GM18502 (cell line): Measurements from ENCODE around the gene TMEM258.
A peak's percentile ranks its signal among the peaks of the same experiment; 100 is the strongest.

Source experiments
- ATAC-seq: cut with Tn5 transposase; IDR thresholded peaks from one replicate; pipeline ENCODE4 v1.9.1; 2021; ENCODE audit warnings: mild to moderate bottlenecking; ENCODE audit not compliant: unreplicated experiment, poor library complexity

The TMEM258 gene

DNA sequence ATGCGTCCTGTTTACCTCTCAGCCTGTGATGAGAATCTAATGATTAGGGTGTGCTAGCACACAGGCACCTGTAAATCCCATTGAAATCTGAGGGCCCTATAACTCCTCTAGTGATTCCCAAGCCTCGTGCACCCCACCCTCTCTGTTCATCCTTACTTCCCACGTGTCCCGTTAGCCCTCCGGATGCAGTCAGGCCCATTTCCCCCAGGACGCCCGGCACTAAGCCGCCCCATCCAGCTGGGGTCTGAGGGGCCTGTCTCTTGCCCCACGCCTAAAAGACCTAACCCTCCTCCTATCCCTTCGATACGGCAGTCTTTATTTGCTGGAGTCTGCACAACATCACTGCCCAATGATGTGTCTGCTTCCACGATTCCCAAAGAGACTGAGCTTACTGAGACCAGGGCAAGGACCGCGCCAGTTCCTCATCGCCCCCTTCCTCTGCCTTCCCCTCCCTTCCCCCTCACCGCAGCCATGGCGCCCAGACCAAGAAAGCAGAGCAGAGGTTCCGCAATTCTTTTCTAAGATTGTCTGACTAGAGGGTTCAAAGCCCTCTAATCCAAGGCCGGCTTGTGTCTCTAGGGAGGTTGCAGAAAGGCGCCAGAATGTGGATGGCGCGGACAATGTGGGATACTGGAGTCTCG is 34.7 kb upstream of the TMEM258 start:
- peak; percentile 5 for ATAC-seq

DNA sequence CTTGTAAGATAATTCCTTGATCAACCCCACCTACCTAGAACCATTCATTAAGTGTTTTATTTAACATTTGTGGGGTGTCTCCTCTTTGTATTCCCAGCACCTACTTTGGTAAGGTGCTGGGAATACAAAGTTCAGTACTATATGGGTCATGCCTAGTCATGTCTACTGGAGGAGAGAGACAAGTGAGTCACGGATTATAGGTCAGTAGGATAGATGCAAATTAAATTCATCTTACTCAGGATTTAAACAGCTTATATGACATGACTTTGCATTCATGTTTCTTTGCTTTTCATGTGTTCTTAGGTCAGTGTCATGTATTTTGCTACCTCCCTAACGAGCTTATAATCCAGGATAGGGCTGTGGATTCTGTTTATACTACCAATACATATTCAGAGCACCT is 27.8 kb upstream of the TMEM258 start:
- no peak for ATAC-seq

DNA sequence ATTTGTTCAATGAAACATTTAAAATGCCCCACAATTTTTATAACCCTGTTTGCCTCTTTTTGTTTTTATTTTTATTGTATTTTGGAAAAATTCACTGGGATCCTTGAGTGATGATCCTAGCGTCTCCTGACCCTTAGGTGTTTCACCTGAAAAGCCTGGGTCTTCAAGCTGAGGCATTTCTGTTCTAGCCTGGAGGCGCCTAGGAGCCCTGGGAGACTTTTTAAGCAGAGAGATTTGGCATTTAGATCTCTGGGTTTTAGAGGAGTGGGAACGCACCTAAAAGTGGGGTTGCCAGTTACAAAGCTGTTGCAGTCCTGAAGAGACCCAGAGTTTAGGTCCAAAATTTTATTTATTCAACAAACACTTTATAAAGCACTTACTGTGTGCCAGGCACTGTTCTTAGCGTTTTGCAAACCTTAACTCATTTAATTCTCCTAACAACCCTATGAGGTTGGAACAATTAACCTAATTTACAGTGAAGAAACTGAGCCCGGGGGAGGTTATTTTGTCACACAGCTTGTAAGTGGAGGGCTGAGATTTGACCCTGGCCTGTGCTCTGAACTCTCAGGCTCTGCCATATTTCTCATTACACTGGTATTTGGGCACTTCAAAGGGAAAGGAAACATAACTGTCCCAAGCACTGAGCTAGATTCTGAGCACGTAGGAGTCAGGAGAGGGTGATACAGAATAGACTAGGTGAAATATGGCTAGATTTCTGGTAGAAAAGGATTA is 25.2 kb upstream of the TMEM258 start:
- no peak for ATAC-seq

DNA sequence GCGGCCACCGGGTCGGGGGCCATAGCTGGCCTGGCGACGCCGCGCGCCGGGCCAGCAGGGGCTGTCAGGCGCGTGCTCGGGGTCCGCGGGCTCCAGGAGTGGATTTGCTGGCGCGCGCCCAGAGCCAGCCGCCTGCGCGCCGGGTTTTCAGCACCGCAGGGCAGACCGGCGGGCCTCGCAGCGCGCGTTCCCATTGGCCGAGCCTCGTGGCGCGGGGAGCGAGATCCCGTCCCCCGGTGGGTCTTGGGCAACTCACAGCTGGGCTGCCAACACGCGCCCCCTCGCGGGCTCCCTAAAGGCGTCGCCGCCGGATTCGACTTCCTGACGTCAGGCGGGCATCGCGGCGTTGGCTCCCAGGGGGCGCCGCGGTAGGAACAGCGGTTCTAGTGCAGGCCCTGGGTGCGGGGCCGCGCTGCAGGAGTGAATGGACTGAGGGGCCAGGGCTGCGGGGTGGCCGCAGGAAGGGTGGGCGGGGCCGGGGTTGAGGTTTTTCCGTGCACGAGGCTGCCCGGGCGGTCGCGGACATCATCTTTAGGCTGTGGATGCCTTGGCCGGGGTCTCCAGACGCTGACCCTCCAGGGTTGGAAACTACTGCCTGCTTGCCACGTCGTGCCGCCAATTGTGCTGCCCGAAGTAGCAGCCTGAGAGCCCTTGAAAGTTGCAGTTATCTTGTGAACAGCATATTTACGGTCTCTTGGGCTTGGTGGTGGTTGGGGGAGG is 24.5 kb upstream of the TMEM258 start, which contains the start of gene FADS1:
FADS1 (minus strand) TSS at position 268 of the 720 bp plus-strand sequence; CDS start at position 194, 74 bp downstream.
- peak; percentile 59 for ATAC-seq

DNA sequence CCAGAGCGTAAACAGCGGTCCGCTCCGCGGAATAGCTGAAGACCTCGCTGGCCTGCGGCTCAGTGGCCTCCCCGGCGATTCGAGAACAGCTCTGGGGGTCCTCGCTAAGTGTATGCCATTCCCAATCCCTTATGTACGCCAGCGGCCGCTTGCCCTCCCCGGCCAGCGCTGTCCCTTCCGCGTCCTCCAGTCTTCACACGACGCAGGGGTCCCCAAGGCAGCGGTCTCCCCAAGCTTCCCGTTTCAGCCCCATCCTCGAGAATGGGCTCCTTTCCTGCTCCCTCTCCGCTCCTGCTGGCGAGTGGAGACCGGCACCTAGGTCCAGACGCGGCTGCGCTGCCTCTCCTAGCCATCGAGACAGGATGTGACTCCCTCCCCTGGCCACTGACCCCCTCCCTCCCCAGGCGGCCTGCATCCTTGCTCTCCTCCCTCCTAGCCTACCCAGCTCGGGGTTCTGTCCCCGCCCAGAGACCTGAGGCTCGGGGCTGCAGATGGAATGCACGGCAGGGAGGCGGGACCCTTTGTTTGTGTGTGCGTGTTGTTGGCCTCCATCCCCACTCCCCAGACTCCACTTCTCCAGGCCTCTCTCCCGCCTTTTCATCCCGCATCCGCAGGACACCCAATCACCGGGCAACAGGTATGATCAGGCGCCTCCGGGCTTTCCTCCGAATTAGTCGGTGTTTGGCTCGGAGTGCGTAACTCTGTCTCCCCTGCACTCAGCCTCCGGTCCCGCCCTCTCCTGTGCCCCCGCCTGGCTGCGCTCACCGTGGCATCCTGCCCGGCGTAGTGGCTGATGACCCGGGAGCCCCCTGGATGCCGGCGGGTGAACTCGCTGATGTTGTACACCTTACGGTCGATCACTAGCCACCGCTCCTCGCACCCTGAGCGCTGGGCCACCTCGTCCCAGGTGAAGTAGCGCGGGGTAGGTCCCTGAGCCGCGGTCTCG is 23.7 kb upstream of the TMEM258 start:
- ATAC-seq, result peak; percentile 29

DNA sequence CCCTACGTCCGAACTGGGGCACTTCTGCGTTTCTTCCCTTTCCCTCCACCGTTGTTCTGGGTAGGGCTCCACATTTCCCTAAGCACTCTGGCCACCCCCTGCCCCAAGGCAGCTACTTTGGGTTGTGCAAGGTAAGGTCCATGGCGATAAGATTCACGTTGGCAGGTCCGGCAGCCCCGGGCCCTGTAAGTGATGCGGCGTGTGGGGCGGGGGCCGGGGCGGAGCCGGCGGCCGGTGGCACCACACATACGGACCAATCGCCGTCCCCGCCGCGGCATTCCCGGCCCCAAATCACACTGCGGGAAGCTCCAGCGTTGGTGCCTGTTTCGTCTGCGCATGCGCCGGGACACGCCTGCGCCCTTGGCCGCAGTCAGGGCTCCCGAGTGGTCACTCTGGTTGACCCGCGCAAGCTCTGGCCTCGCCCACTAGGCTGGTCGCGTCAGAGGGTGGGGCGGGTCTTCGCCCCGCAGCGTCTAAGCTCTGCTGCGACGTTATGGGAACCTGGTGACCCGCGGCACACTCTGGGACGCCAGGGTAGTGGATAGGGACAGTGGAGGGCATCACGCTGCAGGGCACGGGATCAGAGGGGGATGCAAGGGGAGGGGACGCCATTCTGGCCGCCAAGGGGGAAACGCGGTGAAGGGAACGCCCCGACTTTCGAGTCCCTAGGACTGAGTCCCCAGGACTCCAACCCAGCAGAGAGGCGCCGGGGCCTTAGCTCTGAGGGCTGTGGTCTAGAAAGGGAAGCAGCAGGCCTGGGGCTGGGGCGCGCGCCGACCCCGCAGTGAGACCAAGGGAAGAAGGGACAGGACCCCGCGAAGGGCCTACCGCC is 22.8 kb upstream of the TMEM258 start:
- ATAC-seq, result peak; percentile 52

DNA sequence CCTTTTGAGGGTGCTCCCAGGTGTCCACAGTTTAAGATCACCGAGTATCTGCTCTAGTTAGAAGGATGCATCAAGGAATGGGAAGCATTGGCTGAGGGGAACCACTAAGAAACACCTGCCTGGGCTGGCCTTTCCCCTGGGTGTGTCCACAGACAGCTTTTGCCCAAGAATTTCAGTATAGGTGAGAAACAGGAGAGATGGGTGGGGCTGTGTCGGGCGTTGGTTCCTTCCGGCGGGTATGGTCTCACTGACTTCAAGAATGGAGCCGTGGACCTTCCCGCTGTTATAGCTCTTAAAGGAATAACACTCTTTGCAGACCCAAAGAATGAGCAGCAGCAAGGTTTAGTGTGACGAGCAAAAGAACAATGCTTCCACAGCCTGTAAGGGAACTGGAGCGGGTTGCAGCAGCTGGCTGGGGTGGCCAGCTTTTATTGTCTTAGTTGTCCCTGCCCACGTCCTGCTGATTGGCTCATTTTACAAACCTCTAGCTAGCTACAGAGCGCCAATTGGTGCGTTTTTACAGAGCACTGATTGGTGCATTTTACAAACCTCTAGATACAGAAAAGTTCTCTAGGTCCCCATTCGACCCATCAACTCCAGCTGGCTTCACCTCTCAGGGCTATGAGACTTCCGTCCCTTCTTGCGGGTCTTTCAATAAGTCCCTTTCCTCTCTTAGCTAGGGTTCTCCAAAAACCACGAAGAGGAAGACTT is 22.0 kb upstream of the TMEM258 start:
- no peak for ATAC-seq

DNA sequence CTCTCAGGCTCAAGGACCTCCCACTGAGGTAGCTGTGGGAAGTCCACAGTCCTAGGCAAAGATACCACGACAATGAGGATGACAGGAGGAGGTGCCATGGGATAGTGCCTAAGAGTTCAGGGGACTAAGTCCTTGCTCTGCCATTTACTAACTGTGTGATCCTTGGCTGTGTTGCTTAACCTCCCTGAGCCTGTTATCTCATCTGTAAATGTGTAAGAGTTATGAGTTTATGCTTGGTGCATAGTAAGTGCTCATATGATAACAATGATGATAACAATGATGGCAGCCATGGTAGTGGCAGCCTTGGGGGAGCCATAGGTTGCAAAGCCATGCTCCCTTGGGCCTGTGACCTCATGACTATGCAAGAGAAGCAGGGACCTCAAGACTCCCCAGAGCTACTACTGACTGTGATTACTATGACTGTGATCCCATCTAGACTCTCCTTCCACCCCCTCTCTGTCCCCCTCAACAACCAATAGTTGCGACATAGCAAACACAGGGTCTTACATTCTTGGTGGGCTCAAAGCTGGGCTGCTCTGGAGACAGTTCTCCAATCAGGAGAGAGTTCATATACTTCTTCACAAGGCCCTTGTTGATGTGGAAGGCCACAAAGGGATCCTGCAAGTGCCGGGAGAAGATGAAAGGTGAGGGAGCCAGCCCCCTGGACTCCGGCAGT is 20.5 kb upstream of the TMEM258 start:
- ATAC-seq, result no peak

DNA sequence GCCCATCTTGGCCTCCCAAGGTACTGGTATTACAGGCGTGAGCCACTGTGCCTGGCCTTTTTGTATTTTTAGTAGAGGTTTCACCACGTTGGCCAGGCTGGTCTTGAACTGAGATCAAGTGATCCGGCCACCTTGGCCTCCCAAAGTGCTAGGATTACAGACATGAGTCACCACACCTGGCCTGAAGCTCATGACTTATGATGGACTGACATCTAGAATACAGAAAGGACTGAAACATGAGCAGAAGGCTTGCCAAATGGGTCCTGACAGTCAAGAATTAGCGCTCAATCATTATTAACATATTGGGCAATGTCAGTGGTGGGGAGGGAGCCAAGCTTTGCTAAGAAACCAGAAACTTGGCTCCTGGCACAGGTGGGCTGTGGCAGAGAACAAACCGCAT is 19.4 kb upstream of the TMEM258 start:
- ATAC-seq, result no peak

DNA sequence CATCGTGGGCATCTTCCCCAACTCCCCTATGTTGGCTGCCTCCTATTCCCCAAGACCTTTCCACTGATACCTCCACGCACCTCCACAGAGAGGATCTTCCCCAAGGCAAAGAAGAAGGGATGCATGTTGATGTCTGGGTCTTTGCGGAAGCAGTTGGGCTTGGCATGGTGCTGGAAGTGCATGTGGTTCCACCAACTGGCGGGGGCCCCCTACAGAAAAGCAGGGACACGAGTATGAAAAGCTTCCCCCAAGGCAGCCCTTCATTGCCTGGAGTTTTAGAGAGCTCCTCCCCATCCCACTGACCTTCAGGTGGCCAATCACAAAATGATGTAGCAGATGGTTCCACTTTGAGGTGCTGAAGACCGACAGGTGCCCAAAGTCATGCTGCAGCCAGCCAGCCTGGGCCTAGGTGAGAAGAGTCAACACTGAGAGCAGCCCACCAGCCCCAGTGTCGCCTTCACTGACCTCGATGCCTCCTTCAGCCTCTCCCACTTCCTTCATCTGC is 18.3 kb upstream of the TMEM258 start:
- no peak for ATAC-seq

DNA sequence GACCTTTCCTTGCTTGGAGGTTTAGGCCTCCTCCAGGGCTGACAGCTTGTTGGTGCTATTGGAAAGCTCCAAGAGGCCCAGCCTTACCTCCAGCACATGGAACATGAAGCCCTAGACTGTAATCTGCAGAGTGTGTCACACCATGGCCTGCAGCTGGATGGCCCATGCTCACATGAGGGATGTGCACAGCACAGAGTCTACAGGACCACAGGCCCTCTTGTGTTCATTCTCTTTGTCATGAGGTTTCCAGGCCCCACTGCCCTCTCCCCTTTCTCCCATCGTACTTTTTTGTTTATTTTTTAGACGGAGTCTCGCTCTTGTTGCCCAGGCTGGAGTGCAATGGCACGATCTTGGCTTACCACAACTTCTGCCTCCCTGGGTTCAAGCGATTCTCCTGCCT is 14.4 kb upstream of the TMEM258 start:
- ATAC-seq, result no peak

DNA sequence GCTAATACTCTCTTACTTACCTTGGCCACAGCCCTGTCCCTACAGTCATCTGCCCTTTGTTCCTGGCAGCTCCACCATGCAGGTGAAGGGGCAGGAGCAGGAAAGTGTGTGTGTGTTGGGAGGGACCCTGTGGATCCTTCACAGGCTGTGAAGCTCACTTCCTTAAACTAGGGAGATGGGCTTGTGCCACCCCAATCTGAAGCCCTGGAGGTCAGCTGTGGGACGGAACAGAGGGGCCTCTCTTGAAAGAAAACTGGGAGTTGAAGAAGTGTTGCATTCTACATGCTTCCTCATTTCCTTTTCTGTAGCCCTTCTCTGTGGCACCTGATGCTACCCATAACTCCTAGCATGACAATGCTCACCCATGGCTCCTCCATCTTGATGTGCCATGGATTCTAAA is 12.7 kb upstream of the TMEM258 start:
- no peak for ATAC-seq

DNA sequence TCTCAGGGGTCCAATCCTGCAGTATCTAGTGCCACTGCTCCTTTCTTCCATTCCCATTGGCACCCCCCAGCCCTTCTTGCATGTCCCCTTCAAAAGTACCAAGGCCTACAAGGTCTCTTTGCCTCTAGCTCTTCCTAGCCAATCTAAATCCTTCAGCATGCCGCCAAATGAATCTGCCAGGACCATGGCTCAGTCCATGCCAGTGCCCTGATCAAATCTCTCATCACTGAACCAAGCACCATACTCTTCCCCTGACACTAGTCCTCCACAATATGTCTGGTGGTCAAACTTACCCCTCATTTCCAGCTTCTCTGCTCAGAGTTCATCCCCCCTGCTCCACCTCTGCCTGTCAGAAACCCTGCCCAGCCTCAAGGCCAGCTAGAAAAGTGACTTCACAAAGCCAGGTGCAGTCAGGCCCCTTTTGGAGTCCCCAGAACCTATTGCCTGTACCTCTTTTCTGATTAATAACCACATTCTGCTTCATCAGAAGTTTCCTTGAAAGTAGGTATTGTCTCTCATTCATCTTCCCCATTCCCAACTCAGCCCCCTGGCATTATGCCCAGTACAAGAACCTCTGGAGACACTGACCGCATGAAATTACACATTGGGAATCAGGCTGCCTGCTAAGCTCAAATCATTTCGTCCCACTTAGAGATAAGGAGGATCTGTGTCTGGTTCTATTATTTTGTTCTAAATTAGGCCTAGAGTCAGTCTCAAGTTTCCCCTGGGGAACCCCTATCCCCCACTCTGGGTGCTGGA is 11.7 kb upstream of the TMEM258 start:
- ATAC-seq, result no peak

DNA sequence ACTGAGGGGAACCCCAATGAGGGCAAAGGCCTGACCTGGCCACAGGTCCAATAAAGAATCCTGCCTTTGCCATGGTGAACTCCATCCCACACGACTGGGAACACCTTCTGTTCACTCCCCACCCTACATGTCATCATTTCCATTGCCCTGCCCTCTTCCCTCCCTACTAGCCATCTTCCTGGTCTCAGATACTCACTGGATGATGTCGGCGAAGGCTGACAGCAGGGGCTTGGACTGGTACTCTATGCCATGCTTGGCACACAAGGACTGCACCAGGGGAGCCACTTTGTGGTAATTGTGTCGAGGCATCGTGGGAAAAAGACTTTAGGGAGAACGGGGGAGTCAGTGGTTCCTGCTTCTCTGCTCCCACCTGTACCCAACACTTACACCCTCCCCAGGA is 10.2 kb upstream of the TMEM258 start:
- no peak for ATAC-seq

DNA sequence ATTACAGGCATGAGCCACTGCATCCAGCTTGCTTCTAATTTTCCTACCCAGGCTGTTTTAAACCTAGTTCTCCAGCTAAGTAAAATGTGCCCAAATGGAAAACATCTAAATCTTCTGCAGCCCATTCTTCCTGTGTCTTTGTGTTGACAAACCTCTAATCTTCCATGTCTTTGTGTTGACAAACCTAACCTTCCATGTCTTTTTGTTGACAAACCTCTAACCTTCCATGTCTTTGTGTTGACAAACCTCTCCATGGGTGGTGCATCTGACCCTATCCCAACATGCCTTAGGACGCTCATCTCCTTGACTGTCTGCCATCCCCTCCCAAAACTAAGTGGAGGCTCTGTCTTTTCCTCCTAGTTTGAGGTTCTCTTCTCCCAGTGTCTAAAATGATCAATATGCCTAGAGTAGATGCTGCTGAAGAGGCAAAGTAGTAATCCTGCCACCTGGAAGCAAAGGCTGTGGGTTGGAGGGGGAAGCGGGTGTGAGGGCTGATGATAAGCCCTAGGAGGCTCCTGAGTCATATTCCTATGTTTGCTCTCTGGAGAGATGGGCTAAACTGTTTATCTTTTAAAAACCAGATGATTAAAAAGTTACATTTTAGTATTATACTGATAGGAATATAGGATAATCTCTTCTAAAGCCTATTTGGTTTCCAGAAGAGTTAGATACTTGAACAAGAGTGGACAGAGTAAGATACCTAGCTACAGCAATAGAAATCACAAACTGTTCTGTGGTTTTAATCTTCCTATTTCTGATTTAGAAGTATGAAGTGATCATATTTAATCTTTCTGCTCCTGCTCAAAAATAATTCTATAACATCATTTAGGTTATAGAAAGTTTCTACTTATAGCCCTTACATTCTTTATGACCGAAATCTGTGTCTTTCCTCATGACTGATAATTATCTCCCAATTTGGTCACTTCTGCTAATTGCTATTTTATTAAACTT is 8.2 kb upstream of the TMEM258 start:
- no peak for ATAC-seq

DNA sequence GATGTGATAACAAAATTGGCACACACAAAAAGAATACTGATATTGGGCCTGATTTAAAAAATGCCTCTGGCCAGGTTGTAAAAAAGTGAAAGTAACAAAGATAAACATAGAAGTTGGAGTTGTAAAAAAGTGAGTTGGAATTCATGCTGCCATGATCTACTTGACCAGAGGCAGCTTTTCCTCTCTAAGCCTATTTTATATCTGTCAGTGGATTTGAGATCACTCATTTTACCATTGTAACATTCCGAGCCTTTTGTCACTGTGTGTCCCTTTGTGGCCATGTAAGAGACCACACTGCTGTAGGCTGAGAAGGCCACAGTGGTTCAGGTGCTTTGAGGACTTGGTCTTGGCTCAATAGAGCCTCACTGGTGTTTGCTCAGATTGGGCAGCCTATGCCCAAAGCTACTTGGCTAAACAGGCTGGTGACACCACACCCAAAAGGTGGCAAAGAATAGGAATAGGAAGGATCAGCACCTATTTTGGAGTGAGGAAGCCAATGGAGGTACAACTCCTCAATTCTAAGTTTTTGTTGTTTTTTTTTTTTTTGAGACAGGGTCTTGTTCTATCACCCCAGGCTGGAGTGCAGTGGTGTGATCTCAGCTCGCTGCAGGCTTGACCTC is 7.4 kb upstream of the TMEM258 start:
- ATAC-seq, result no peak
